Measurements from ENCODE around the gene PCLO. TPM values are rescaled to one million over a fixed set of nuclear protein-coding genes. Genes with fewer than 3 reads are reported as not detected.

The PCLO gene
- total and polyA plus RNA-seq, 2 of the 4 experiments (the other 2 are of a cell fraction), result under 0.01 to 0.05 TPM

DNA sequence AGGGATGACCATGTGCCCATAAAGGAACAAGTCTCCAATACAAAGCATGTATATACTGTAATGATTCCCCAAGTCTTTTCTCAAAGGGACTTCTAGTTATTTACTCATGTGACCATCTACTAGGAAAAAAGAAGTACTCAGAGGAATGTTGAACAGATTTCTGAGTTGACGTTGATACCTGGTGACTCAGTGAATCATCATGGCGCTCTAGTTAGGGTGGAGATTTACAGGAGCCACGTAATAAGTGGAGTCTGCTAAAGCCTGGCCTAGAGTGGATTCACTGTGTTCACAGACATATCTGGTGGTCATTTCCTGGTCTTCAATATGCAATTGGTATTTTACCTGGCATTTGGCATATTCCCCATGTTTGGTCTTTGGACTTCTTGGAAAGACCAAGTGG is 416.9 kb downstream of the PCLO start:
- no peak overlapping the region for H4K91ac ChIP-seq (ENCODE audit: insufficient read depth, low read depth, low read length)
- H3K4me1 ChIP-seq (ENCODE audit: control insufficient read depth, insufficient read depth, low read length), result peaks cover 4% of the 10 kb centered on the region; the same call in 1 of the 2 replicates
- no peak overlapping the region for H2BK120ac ChIP-seq (ENCODE audit: low read depth, low read length)
- no peak overlapping the region for H2AK9ac ChIP-seq (replicated peaks; ENCODE audit: low read depth, low read length, poor library complexity)
- H2BK15ac ChIP-seq (ENCODE audit: low read depth, low read length), result no peak overlapping the region
- no peak overlapping the region for H3K4me2 ChIP-seq (ENCODE audit: low read depth, low read length)
- H4K5ac ChIP-seq (ENCODE audit: low read depth, low read length), result no peak overlapping the region
- in situ Hi-C loops (cut with MboI; ENCODE audit: low sequenced_read_pairs), result no loop called here
- H3K56ac ChIP-seq (ENCODE audit: extremely low read depth, insufficient read depth, low read length), result no peak overlapping the region
- ChIA-PET POLR2A (ENCODE audit: unreplicated experiment) (no interaction called here), CTCF (no interaction called here)
- H3K9me1 ChIP-seq (ENCODE audit: insufficient read depth, low read length), result no peaks in the 10 kb centered on the region
- H3K4ac ChIP-seq (ENCODE audit: low read depth, low read length), result no peak overlapping the region
- H3K23ac ChIP-seq (ENCODE audit: low read depth, low read length), result no peak overlapping the region
- no peak overlapping the region for H3K18ac ChIP-seq (ENCODE audit: low read depth, low read length)
- no TSS peak for BruUV-seq (replicated peaks)
- H2BK5ac ChIP-seq (ENCODE audit: low read depth, low read length, poor library complexity, severe bottlenecking), result no peak overlapping the region
- no CpG with 5 or more reads among the region's 3 CpGs for WGBS, 2 experiments (ENCODE audit: extremely low coverage in 2 of 2, insufficient read length in 1 of 2)
- no peak overlapping the region for H4K8ac ChIP-seq (ENCODE audit: low read depth in 2 of 2, low read length in 2 of 2)
- no peak for ATAC-seq (ENCODE audit: low read depth)
- H3K27ac ChIP-seq (ENCODE audit: insufficient read depth, low read length), result no peak overlapping the region
- dilution Hi-C loops (cut with HindIII; ENCODE audit: low sequenced_read_pairs, unreplicated experiment), result no loop called here
- H3K9me3 ChIP-seq (ENCODE audit: control insufficient read depth, insufficient read depth, low read length), result no peaks in the 10 kb centered on the region
- no peaks in the 10 kb centered on the region for H3K36me3 ChIP-seq (ENCODE audit: control insufficient read depth, insufficient read depth, low read length)
- no peaks in the 10 kb centered on the region for H3K27me3 ChIP-seq (ENCODE audit: control insufficient read depth, insufficient read depth, low read length)
- intact Hi-C loops (cut with micrococcal nuclease), result no loop called here
- no peak overlapping the region for H2AK5ac ChIP-seq (ENCODE audit: low read depth, low read length)
- no peak overlapping the region for H3K14ac ChIP-seq (replicated peaks; ENCODE audit: low read depth, low read length)
- H4K20me1 ChIP-seq (ENCODE audit: insufficient read depth, low read length), result no peaks in the 10 kb centered on the region
- no peak overlapping the region for H3K4me3 ChIP-seq (ENCODE audit: insufficient read depth, low read depth, low read length)
- H2BK20ac ChIP-seq (ENCODE audit: low read depth, low read length), result no peak overlapping the region
- H3K79me1 ChIP-seq (ENCODE audit: low read depth in 1 of 2, low read length in 2 of 2), result no peaks in the 10 kb centered on the region
- no peak for TF ChIP-seq MAFK (IDR thresholded peaks at IDR 0.05; ENCODE audit: low read depth, low read length)
- no peak for TF ChIP-seq RAD21 (IDR thresholded peaks at IDR 0.05; ENCODE audit: low read length)
- TF ChIP-seq BHLHE40 (IDR thresholded peaks at IDR 0.05; ENCODE audit: low read depth, low read length), result no peak
- TF ChIP-seq SMC3 (IDR thresholded peaks at IDR 0.05; ENCODE audit: low read depth, low read length), result no peak
- TF ChIP-seq MAZ (IDR thresholded peaks at IDR 0.05; ENCODE audit: borderline replicate concordance, low read depth, low read length), result no peak
- no peak for TF ChIP-seq RFX5 (IDR thresholded peaks at IDR 0.05; ENCODE audit: low read depth, low read length)
- no peak for TF ChIP-seq NFE2L2 (IDR thresholded peaks at IDR 0.05; ENCODE audit: low read depth, low read length)
- H3K9ac ChIP-seq (ENCODE audit: low read depth, low read length), result no peak overlapping the region
- H2AFZ ChIP-seq (replicated peaks; ENCODE audit: low read length, poor library complexity), result no peak overlapping the region
- peak; percentile 4 for DNase-seq
